ENCODE results near the gene AREG.

The AREG gene

GRCh38 chr4:74456849-74457395 is 12.0 kb downstream of the AREG start:
- Histone ChIP-seq H3K27ac (no peak overlapping the region), H3K9me3 (ENCODE audit: low read depth, low read length) (no peaks in the 10 kb centered on the region), H3K4me3 (no peak overlapping the region), H3K9ac (ENCODE audit: insufficient read length) (no peak overlapping the region), H3K36me3 (ENCODE audit: insufficient read depth, low read length) (no peaks in the 10 kb centered on the region)
- TF ChIP-seq EZH2 (IDR thresholded peaks at IDR 0.05) (no peak), POLR2AphosphoS5 (IDR thresholded peaks at IDR 0.05; ENCODE audit: borderline replicate concordance, low read depth, low read length) (no peak), FOXP2 (optimal IDR thresholded peaks at IDR 0.05; ENCODE audit: control extremely low read depth, extremely low read length, insufficient read depth) (no peak)
- DNase-seq (ENCODE audit: low read depth, low spot score), result no peak

GRCh38 chr4:74460833-74461232 is 15.9 kb downstream of the AREG start:
- H3K27ac ChIP-seq, result no peak overlapping the region
- no peak overlapping the region for H3K4me3 ChIP-seq
- H3K9ac ChIP-seq (ENCODE audit: insufficient read length), result no peak overlapping the region
- H3K36me3 ChIP-seq (ENCODE audit: insufficient read depth, low read length), result no peaks in the 10 kb centered on the region
- TF ChIP-seq EZH2 (IDR thresholded peaks at IDR 0.05), result no peak
- TF ChIP-seq POLR2AphosphoS5 (IDR thresholded peaks at IDR 0.05; ENCODE audit: borderline replicate concordance, low read depth, low read length), result no peak
- TF ChIP-seq FOXP2 (optimal IDR thresholded peaks at IDR 0.05; ENCODE audit: control extremely low read depth, extremely low read length, insufficient read depth), result no peak
- no peaks in the 10 kb centered on the region for H3K9me3 ChIP-seq (ENCODE audit: low read depth, low read length)
- no peak for DNase-seq (ENCODE audit: low read depth, low spot score)

- Histone ChIP-seq H3K27ac (no peak overlapping the region), H3K4me3 (no peak overlapping the region), H3K9ac (ENCODE audit: insufficient read length) (no peak overlapping the region), H3K36me3 (ENCODE audit: insufficient read depth, low read length) (no peaks in the 10 kb centered on the region), H3K9me3 (ENCODE audit: low read depth, low read length) (no peaks in the 10 kb centered on the region)
- TF ChIP-seq POLR2AphosphoS5 (IDR thresholded peaks at IDR 0.05; ENCODE audit: borderline replicate concordance, low read depth, low read length), result no peak
- TF ChIP-seq FOXP2 (optimal IDR thresholded peaks at IDR 0.05; ENCODE audit: control extremely low read depth, extremely low read length, insufficient read depth), result no peak
- TF ChIP-seq EZH2 (IDR thresholded peaks at IDR 0.05), result no peak
- DNase-seq (ENCODE audit: low read depth, low spot score), result no peak
Observed at GRCh38 chr4:74463123-74463522, 18.2 kb downstream of the AREG start.

- DNase-seq (ENCODE audit: low read depth, low spot score), result no peak
- no peak overlapping the region for H3K27ac ChIP-seq
- no peaks in the 10 kb centered on the region for H3K9me3 ChIP-seq (ENCODE audit: low read depth, low read length)
- no peak overlapping the region for H3K4me3 ChIP-seq
- H3K9ac ChIP-seq (ENCODE audit: insufficient read length), result no peak overlapping the region
- no peak for TF ChIP-seq POLR2AphosphoS5 (IDR thresholded peaks at IDR 0.05; ENCODE audit: borderline replicate concordance, low read depth, low read length)
- TF ChIP-seq EZH2 (IDR thresholded peaks at IDR 0.05), result no peak
- no peak for TF ChIP-seq FOXP2 (optimal IDR thresholded peaks at IDR 0.05; ENCODE audit: control extremely low read depth, extremely low read length, insufficient read depth)
- no peaks in the 10 kb centered on the region for H3K36me3 ChIP-seq (ENCODE audit: insufficient read depth, low read length)
Observed at GRCh38 chr4:74464291-74464690, 19.4 kb downstream of the AREG start.

GRCh38 chr4:74466242-74466641 is 21.3 kb downstream of the AREG start:
- TF ChIP-seq FOXP2 (optimal IDR thresholded peaks at IDR 0.05; ENCODE audit: control extremely low read depth, extremely low read length, insufficient read depth), result no peak
- no peak for TF ChIP-seq EZH2 (IDR thresholded peaks at IDR 0.05)
- TF ChIP-seq POLR2AphosphoS5 (IDR thresholded peaks at IDR 0.05; ENCODE audit: borderline replicate concordance, low read depth, low read length), result no peak
- Histone ChIP-seq H3K27ac (no peak overlapping the region), H3K4me3 (no peak overlapping the region), H3K36me3 (ENCODE audit: insufficient read depth, low read length) (no peaks in the 10 kb centered on the region), H3K9ac (ENCODE audit: insufficient read length) (no peak overlapping the region), H3K9me3 (ENCODE audit: low read depth, low read length) (no peaks in the 10 kb centered on the region)
- no peak for DNase-seq (ENCODE audit: low read depth, low spot score)

GRCh38 chr4:74471264-74471663 is 26.3 kb downstream of the AREG start:
- Histone ChIP-seq H3K9me3 (ENCODE audit: low read depth, low read length) (no peaks in the 10 kb centered on the region), H3K9ac (ENCODE audit: insufficient read length) (no peak overlapping the region), H3K27ac (no peak overlapping the region), H3K4me3 (no peak overlapping the region), H3K36me3 (ENCODE audit: insufficient read depth, low read length) (no peaks in the 10 kb centered on the region)
- DNase-seq (ENCODE audit: low read depth, low spot score), result no peak
- no peak for TF ChIP-seq EZH2 (IDR thresholded peaks at IDR 0.05)
- no peak for TF ChIP-seq POLR2AphosphoS5 (IDR thresholded peaks at IDR 0.05; ENCODE audit: borderline replicate concordance, low read depth, low read length)
- no peak for TF ChIP-seq FOXP2 (optimal IDR thresholded peaks at IDR 0.05; ENCODE audit: control extremely low read depth, extremely low read length, insufficient read depth)

GRCh38 chr4:74473155-74473811 is 28.3 kb downstream of the AREG start:
- TF ChIP-seq EZH2 (IDR thresholded peaks at IDR 0.05) (no peak), POLR2AphosphoS5 (IDR thresholded peaks at IDR 0.05; ENCODE audit: borderline replicate concordance, low read depth, low read length) (no peak), FOXP2 (optimal IDR thresholded peaks at IDR 0.05; ENCODE audit: control extremely low read depth, extremely low read length, insufficient read depth) (no peak)
- no peak for DNase-seq (ENCODE audit: low read depth, low spot score)
- Histone ChIP-seq H3K4me3 (no peak overlapping the region), H3K9ac (ENCODE audit: insufficient read length) (no peak overlapping the region), H3K9me3 (ENCODE audit: low read depth, low read length) (no peaks in the 10 kb centered on the region), H3K27ac (no peak overlapping the region), H3K36me3 (ENCODE audit: insufficient read depth, low read length) (no peaks in the 10 kb centered on the region)

- TF ChIP-seq FOXP2 (optimal IDR thresholded peaks at IDR 0.05; ENCODE audit: control extremely low read depth, extremely low read length, insufficient read depth), result no peak
- no peak for TF ChIP-seq POLR2AphosphoS5 (IDR thresholded peaks at IDR 0.05; ENCODE audit: borderline replicate concordance, low read depth, low read length)
- TF ChIP-seq EZH2 (IDR thresholded peaks at IDR 0.05), result no peak
- Histone ChIP-seq H3K9ac (ENCODE audit: insufficient read length) (no peak overlapping the region), H3K27ac (no peak overlapping the region), H3K9me3 (ENCODE audit: low read depth, low read length) (no peaks in the 10 kb centered on the region), H3K4me3 (no peak overlapping the region), H3K36me3 (ENCODE audit: insufficient read depth, low read length) (no peaks in the 10 kb centered on the region)
- DNase-seq (ENCODE audit: low read depth, low spot score), result no peak
Observed at GRCh38 chr4:74474345-74475090, 29.6 kb downstream of the AREG start.
